ENCODE measurements around the gene NLGN1. TPM values are rescaled to one million over a fixed set of nuclear protein-coding genes. Genes with fewer than 3 reads are reported as not detected.

The NLGN1 gene
- total and polyA plus RNA-seq, 2 of the 13 experiments (the other 11 are each of a cell fraction or from before 2014, with no cell fraction given) = not detected

DNA sequence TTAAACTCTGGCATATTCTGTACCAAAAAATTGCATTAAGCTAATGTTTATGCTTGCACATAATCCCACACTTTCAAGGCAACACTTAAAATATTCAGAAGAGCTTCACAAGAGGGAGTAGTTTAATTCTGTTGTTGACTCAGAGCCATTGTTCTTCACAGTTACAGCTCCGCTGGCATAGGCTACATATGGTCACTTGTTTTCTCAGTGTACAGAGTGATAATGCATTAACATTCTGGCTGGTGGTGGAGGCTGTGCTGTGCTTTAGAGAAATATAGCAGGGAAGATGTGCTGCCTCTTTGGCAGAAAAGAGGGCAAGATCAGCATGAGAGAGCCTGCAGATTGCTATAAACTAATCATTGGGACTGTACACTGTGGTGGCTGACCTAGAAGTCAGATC is 13.3 kb downstream of the NLGN1 start:
- POLR2A ChIA-PET = no interaction called here
- TF ChIP-seq ZNF441 (CRISPR knock-in tag; IDR thresholded peaks at IDR 0.05; ENCODE audit: borderline replicate concordance) (no peak), SRF (IDR thresholded peaks at IDR 0.05; ENCODE audit: low read depth, low read length) (no peak)
- in situ Hi-C loops (cut with HindIII; ENCODE audit: extremely low pct_ligation_motif_present, low pct_unique_long_range_greater_than_20kb) = no loop called here

GRCh38 chr3:173411375-173411973 is 13.9 kb downstream of the NLGN1 start:
- Histone ChIP-seq H4K20me1 (ENCODE audit: insufficient read depth, low read length) (no peaks in the 10 kb centered on the region), H3K9me3 (ENCODE audit: low read length) (no peaks in the 10 kb centered on the region), H3K36me3 (replicated peaks in 1 of 2; ENCODE audit: control insufficient read depth in 1 of 2, insufficient read depth in 2 of 2, low read length in 2 of 2) (no peaks in the 10 kb centered on the region), H2AFZ (ENCODE audit: low read length) (no peak overlapping the region), H3K27me3 (ENCODE audit: control insufficient read depth in 1 of 2, insufficient read depth in 2 of 2, low read length in 2 of 2) (no peaks in the 10 kb centered on the region), H3K4me1 (ENCODE audit: insufficient read depth, low read length) (no peaks in the 10 kb centered on the region), H3K79me2 (ENCODE audit: insufficient read depth, low read length) (no peaks in the 10 kb centered on the region), H3K9ac (ENCODE audit: insufficient read depth, low read depth, low read length) (no peak overlapping the region), H3K4me3 (replicated peaks in 1 of 3; ENCODE audit: insufficient read depth in 1 of 3, low read depth in 2 of 3, low read length in 3 of 3) (no peak overlapping the region), H3K27ac (ENCODE audit: extremely low read length, insufficient read depth, low read length) (no peak overlapping the region), H3K4me2 (ENCODE audit: low read depth, low read length) (no peak overlapping the region)
- intact Hi-C loops (cut with micrococcal nuclease; ENCODE audit: unreplicated experiment) (loop anchor here (1.0 kb wide), 1 partner anchor 142 kb away; no protein-coding TSS in a partner anchor), in situ Hi-C loops (cut with HindIII; ENCODE audit: extremely low pct_ligation_motif_present, low pct_unique_long_range_greater_than_20kb) (no loop called here)
- ChIA-PET CTCF (ENCODE audit: low intra/inter-chr PET ratio, low total read pairs) (no interaction called here), POLR2A (no interaction called here)
- DNase-seq (ENCODE audit: low spot score) (peak; percentile 9), FAIRE-seq (no peak), ATAC-seq (peak; percentile 59)
- BruUV-seq (replicated peaks) = no TSS peak
- 2% methylated on average over 5 of the region's 5 CpGs for WGBS (ENCODE audit: low lambda C conversion rate)
- TF ChIP-seq MYNN (CRISPR knock-in tag; IDR thresholded peaks at IDR 0.05; ENCODE audit: low read depth) = no peak
- TF ChIP-seq MAFK (conservative IDR thresholded peaks at IDR 0.05 in 1 of 2, IDR thresholded peaks at IDR 0.05 in 1 of 2; ENCODE audit: low read length in 2 of 2) = no peak
- TF ChIP-seq HOXD1 (CRISPR knock-in tag; IDR thresholded peaks at IDR 0.05) = no peak
- TF ChIP-seq, protein P1, sequence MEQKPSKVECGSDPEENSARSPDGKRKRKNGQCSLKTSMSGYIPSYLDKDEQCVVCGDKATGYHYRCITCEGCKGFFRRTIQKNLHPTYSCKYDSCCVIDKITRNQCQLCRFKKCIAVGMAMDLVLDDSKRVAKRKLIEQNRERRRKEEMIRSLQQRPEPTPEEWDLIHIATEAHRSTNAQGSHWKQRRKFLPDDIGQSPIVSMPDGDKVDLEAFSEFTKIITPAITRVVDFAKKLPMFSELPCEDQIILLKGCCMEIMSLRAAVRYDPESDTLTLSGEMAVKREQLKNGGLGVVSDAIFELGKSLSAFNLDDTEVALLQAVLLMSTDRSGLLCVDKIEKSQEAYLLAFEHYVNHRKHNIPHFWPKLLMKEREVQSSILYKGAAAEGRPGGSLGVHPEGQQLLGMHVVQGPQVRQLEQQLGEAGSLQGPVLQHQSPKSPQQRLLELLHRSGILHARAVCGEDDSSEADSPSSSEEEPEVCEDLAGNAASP (CRISPR knock-in tag; IDR thresholded peaks at IDR 0.05; ENCODE audit: borderline replicate concordance) = no peak
- peak; percentile 47 for TF ChIP-seq STAG1 (CRISPR knock-in tag; IDR thresholded peaks at IDR 0.05)
- TF ChIP-seq SNAPC4 (CRISPR knock-in tag; IDR thresholded peaks at IDR 0.05) = no peak
- TF ChIP-seq IKZF4 (CRISPR knock-in tag; IDR thresholded peaks at IDR 0.05; ENCODE audit: borderline replicate concordance, low read depth, not compliant biosample characterization) = no peak
- no peak for TF ChIP-seq ZNF781 (CRISPR knock-in tag; IDR thresholded peaks at IDR 0.05; ENCODE audit: borderline replicate concordance, not compliant biosample characterization)

More for the DNA sequence above, 13.3 kb downstream of the NLGN1 start:
- Histone ChIP-seq H3K4me1 (ENCODE audit: insufficient read depth, low read length) (no peaks in the 10 kb centered on the region), H3K27ac (ENCODE audit: extremely low read length, insufficient read depth, low read length) (no peak overlapping the region), H3K9ac (ENCODE audit: insufficient read depth, low read depth, low read length) (no peak overlapping the region), H2AFZ (ENCODE audit: low read length) (no peak overlapping the region), H3K9me3 (ENCODE audit: low read length) (no peaks in the 10 kb centered on the region), H3K79me2 (ENCODE audit: insufficient read depth, low read length) (no peaks in the 10 kb centered on the region), H3K27me3 (ENCODE audit: control insufficient read depth in 1 of 2, insufficient read depth in 2 of 2, low read length in 2 of 2) (no peaks in the 10 kb centered on the region), H4K20me1 (ENCODE audit: insufficient read depth, low read length) (no peaks in the 10 kb centered on the region), H3K36me3 (replicated peaks in 1 of 2; ENCODE audit: control insufficient read depth in 1 of 2, insufficient read depth in 2 of 2, low read length in 2 of 2) (no peaks in the 10 kb centered on the region), H3K4me2 (ENCODE audit: low read depth, low read length) (no peak overlapping the region), H3K4me3 (replicated peaks in 1 of 3; ENCODE audit: insufficient read depth in 1 of 3, low read depth in 2 of 3, low read length in 3 of 3) (no peak overlapping the region)
- FAIRE-seq (no peak), ATAC-seq (no peak), DNase-seq (ENCODE audit: low spot score) (no peak)
- CTCF ChIA-PET (ENCODE audit: low intra/inter-chr PET ratio, low total read pairs) = no interaction called here
- intact Hi-C loops (cut with micrococcal nuclease; ENCODE audit: unreplicated experiment) = loop anchor here (1.0 kb wide), 1 partner anchor 142 kb away; no protein-coding TSS in a partner anchor
- WGBS (ENCODE audit: low lambda C conversion rate) = 8% methylated on average over 1 of the region's 1 CpG
- BruUV-seq (replicated peaks) = no TSS peak
